GM19240 (cell line): ENCODE measurements around the gene RETREG2.
A peak's percentile ranks its signal among the peaks of the same experiment; 100 is the strongest.

Source experiments
- DNase-seq: peaks from one replicate; pipeline ENCODE4 v3.0.0; 2011; ENCODE audit warnings: low spot score; ENCODE audit not compliant: insufficient read length

The RETREG2 gene

GRCh38 chr2:219213486-219214071 is 35.5 kb downstream of the RETREG2 start:
- DNase-seq, result no peak

GRCh38 chr2:219214141-219214540 is 36.1 kb downstream of the RETREG2 start:
- DNase-seq, result no peak

DNA sequence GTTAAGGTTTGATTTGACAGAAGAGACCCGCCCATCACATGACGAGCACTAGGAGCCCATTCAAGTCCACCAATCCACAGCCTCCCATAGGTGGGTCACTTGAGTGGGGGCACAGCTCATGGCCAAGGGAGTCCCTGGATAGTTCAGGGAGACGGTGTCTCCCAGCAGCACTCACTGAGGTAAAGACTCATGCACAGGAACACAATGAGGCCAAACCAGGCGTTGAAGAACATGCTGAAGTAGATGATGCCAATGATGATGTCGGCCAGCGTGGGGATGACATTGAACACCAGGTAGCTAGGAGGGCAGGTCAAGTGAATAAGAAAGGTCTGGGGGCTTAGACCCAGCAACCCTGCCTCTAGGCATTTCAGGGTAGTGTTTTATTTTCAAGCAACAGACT is 36.7 kb downstream of the RETREG2 start:
- no peak for DNase-seq

- no peak for DNase-seq
Observed at GRCh38 chr2:219215871-219216534, 37.9 kb downstream of the RETREG2 start.

GRCh38 chr2:219216535-219216915 is 38.5 kb downstream of the RETREG2 start:
- DNase-seq, result no peak

DNA sequence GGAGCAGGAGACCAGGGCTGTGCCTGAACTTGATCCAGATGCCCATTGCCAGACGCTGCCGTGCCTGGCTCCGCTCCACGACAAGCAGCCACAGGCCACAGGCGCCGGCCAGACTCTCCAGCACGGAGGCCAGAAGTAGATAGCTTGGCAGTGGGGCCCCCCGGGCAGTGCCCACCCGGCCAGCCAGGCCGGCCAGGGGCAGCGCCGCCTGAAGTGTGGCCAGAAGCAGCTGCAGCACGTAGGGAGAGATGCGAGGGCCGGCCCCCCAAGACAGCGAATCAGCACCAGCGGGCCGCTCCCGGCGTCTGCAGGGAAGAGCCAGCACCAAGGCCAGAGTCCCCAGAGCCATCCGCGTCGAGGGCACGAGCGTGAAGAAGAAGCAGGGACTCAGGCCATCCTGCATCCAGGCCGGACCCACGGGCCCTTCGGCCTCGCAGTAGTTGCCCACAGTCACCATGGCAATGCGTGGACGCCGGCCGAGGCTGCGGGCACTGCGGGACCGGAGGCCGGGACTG is 40.2 kb downstream of the RETREG2 start:
- DNase-seq, result no peak

DNA sequence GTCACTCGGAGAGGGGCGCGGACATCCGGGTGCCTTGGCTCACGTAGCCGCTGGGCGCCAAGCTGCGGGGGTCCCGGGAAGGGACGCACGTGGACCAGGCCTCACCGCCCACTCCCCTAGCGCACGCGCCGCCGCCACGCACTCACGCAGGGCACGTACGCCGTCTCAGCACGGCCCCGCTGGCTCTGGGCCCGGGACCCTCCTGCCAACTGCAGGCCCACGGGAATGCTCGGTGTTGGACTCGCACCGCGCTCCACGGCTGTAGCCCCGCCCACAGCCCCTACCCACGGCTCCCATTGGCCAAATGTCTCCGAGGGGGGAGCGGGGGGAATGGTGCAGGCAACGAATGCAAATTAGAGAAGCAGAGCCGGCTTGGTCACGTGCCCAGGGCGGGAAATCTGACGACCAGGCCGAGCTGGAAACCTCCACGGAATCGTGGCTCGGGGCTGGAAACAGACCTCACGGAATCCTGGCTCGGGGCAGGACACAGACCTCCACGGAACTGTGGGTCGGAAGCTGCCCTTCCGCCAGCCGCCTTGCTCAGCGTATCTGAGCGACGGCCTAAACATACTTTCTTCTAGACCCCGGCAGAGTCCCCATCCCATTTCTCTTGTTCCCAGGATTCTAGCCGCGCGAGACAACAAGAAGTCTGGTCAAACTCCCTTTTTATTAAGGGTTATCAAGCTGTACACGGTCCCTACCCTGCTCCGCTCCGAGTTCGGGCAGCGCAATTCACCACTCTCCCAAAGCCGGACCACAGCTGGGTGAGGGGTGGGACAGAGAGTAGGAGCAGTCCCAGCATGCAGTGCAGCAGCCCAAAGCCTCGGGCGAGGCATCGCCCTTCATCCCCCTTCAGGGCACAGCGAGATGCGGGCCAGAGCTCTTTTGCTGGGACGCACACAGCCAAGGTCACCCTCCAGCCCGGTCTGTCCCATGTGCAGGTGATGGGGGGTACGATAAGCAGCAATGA is 40.9 kb downstream of the RETREG2 start, which contains the start of gene ABCB6:
TSS of gene ABCB6 (minus strand) at position 227 of the 970 bp plus-strand sequence. CDS start 285 bp downstream, outside the sequence.
- peak; percentile 95 for DNase-seq

DNA sequence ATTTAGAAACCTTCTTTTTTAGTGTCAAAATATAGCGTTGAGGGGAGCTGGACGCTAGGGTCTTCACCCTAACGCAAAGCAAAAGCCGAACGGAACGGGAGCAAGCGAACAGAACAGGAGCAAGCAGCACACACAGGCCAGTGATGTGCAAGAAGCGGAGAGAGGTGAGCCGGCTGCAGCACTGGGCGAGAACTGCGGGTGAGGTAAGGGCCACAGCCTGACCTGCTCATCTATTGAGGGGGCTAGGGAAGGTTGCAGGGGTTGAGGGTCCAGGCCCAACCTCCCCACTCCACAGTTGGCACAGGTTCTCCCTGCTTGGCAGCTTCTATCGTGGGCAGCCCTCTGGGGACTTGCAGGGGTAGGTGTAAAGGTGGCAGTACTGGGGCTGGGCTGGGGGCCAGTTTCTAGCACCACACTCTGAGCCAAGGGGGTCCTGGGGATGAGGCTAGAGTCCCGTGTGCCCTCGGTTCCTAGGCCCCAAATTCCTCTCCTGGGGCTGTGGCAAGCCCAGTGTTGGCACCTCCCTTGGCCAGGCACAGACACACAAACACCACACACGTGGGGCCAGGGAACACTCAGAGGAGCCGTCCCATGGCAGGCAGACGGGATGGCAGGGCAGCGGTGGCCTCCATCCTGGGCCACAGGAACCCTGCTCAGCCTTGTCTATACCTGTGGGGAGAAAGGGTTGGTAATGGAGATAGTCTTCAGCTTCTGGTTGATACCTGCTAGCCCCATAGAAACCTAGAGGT is 41.9 kb downstream of the RETREG2 start:
- no peak for DNase-seq

DNA sequence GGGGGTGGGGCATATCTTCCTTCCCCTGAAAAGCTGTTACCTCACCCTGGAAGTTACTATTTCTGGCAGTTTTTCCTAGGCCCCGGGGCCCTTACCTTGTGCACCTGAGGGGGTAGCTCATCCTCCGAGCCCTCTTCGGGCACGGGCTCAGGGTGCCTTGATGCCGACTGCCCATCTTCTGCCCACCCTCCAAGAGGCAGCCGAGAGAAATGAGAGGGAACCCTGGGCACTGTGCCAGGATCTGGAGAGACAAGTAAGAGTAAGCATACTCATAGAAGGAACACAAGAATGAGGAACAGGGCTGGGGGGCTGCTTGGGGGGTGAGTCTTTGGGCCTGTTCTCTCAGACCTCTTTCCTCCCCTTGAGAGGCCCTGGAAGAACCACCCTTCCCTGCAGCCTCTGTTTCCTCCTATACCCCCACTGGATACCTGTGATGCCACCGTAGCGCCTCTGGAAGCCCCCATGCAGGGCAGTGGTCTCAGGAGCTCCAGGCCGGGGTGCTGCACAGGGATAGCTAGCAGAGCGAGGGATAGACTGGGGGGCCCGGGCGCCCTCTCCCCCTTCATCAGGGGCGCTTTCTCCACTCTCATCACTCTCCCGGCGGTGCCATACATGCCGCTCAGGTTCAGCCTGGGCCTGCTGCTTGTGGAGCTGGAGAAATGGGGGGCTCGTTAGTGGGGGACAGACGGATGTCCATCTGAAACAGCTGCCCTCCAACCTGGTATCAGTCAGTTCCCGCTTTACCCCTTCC is 42.8 kb downstream of the RETREG2 start:
- no peak for DNase-seq

GRCh38 chr2:219221957-219222518 is 44.0 kb downstream of the RETREG2 start:
- no peak for DNase-seq

DNA sequence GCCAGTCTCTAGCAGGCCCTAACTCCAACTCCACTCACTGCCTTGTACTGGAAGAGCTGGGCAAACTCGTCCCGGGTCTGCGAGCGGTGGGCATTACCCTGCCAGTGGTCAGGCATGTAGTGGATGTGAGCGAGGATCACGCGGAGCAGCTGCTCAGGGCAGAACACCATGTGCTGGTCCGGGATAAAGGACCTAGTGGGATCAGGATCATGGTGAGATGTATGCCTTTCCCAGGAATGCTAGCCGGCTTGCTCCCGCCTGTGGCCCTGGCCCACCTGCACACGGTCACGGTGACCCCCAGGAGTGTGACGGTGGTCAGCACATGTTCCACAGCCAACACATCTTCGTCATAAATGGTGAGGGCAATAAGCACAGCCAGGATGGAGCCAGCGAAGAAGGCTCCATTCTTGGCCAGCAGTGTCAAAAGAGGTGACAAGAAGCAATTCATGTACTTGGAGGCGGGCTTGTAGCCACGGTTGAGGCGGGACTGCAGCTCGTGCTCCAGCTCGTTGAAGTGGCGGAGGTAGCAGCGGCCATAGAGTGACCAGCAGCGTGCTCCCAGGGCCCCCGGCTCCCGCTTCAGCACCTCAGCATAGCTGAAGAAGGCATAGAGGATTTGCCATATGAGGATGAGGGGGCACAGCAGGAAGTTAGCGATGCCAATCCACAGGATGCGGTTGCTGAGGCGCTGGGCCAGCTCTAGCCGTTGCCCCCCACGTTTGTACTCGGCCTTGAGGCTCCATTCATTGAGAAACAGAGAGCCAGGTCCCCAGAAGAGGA is 45.9 kb downstream of the RETREG2 start:
- DNase-seq, result no peak

GRCh38 chr2:219225350-219225749 is 47.3 kb downstream of the RETREG2 start:
- no peak for DNase-seq

DNA sequence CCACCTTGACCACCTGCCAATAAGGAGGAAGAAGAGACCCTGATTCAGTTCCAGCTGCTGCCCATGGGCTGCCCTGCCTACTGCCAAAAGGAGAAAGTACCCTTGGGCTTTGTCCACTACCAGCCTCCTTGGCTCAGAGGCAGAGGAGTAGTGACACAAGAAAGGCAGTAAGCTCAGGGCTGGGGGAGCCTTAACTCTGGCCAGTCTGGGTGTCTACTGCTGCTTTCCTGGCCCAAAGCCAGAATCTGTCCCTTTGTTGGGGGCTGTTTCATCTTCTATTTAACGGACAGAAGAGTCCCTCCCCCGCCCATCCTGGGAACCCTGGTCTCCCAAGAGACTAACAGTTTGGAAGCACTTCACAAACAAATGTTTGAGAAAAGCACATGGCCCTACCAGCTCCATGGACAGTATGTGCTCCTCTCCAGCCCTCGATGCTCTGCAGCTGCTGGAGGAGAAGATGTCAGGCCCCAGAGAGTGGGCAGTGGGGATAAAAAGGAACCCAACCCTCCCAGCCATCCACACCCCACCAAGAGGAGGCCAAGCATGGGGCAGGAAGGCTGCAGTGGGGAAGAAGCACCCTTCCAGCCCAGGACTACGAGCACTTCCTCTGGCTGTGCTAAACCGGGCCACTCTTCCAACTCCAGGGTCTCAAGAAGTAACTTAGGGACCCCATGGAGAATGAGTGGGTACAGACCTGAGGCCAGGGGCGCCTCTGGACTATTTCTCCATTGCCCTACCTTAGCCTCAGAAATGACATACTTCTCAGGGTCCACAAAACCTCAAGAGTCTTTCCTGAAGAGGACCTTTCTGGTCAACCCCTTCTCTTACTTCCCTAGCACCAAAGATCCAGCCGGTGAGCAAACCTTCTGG is 50.2 kb downstream of the RETREG2 start:
- no peak for DNase-seq

GRCh38 chr2:219228911-219229304 is 50.8 kb downstream of the RETREG2 start:
- DNase-seq, result no peak

DNA sequence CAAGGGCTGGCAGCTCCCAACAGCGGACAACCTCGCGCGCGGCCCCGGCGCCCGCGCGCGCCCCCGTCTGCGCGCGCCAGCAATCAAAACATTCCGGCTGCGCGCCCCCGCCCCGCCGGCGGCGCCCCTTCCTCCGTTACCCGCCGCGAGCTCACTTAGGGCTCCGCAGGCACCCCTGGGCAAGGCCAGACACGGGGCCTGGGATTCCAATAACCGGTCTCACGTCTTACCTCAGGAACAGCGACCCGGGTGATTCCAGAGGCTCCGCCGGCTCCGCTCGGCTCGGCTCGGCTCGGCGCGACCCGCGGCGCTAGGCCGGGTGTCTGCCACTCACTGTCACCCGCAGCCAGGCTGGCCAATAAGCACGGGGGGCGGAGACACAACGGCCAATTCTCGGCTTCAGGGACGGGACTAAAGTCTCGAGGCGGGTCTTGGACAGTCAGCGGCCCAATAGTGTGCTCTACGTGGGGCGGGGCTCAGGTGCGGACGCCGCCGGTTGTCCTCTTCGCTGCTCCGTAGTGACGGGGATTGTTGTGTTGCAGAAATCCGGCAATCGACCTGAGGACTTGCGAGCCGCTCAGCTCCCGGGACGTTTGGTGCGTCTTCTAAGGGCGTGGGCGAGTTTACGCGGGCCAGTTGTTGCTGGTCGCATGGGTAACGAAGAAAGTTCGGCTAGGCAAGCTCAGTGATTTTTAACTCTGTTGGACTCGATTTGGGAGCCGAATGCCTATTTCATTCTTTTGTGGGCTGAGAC is 51.4 kb downstream of the RETREG2 start, which contains the start of the genes ANKZF1 and ATG9A:
TSS of gene ANKZF1 (plus strand) at position 502 of the 754 bp plus-strand sequence. CDS start 452 bp downstream, outside the sequence.
TSS of gene ATG9A (minus strand) at position 332 of the 754 bp plus-strand sequence. CDS start 1,612 bp downstream, outside the sequence.
- peak; percentile 99 for DNase-seq

- DNase-seq, result peak; percentile 55
Observed at GRCh38 chr2:219230059-219230540, 52.0 kb downstream of the RETREG2 start.

GRCh38 chr2:219234331-219234730 is 56.3 kb downstream of the RETREG2 start:
- DNase-seq, result no peak
